HepG2 (cell line): ENCODE results near the gene MMD2. TPM values are rescaled to one million over a fixed set of nuclear protein-coding genes. Genes with fewer than 3 reads are reported as not detected.
A peak's percentile ranks its signal among the peaks of the same experiment; 100 is the strongest.

Experiments used
- BRD4 ChIP-seq: sonication (generic); formaldehyde crosslinking; IDR thresholded peaks from 2 replicates; pipeline ENCODE4 v1.4.0; 2020; ENCODE audit warnings: missing genetic modification reagents
- DNMT1 ChIP-seq: sonication (generic); formaldehyde crosslinking; IDR thresholded peaks from 2 replicates; pipeline ENCODE4 v1.5.1; 2020; ENCODE audit warnings: mild to moderate bottlenecking, missing genetic modification reagents
- DNMT3B ChIP-seq: conservative IDR thresholded peaks from 2 replicates; pipeline ENCODE4 v1.6.1; 2016; ENCODE audit warnings: missing biosample characterization, control low read depth
- FIP1L1 ChIP-seq: fragments of 200-400 bp; formaldehyde crosslinking; IDR thresholded peaks from 2 replicates; pipeline ENCODE4 v1.6.1; 2018; ENCODE audit warnings: low read depth, mild to moderate bottlenecking, low read length, moderate library complexity, borderline replicate concordance; ENCODE audit not compliant: insufficient read depth
- FOXO1 ChIP-seq: sonication (generic); formaldehyde crosslinking; IDR thresholded peaks from 2 replicates; pipeline ENCODE4 v1.4.0; 2020; ENCODE audit warnings: missing genetic modification reagents
- GTF3A ChIP-seq: sonication (generic); formaldehyde crosslinking; conservative IDR thresholded peaks from 2 replicates; pipeline ENCODE4 v1.4.0; 2020; ENCODE audit warnings: mild to moderate bottlenecking, missing genetic modification reagents
- HNF4A ChIP-seq: sonication (generic); formaldehyde crosslinking; IDR thresholded peaks from 2 replicates; pipeline ENCODE4 v1.4.0; 2020; ENCODE audit warnings: missing genetic modification reagents
- KDM5A ChIP-seq: fragments of 200-600 bp; sonication (generic); IDR thresholded peaks from 2 replicates; pipeline ENCODE4 v1.7.0; 2018; ENCODE audit warnings: antibody characterized with exemption, mild to moderate bottlenecking, low read length, borderline replicate concordance
- PHF21A ChIP-seq: sonication (generic); formaldehyde crosslinking; IDR thresholded peaks from 2 replicates; pipeline ENCODE4 v1.5.0; 2020; ENCODE audit warnings: mild to moderate bottlenecking, missing genetic modification reagents
- POLR2A ChIP-seq, 2 experiments: IDR thresholded peaks; 2 replicates each; pipeline ENCODE4 v1.6.1; 2011; ENCODE audit warnings: low read depth in 2 of 2, low read length in 2 of 2, mild to moderate bottlenecking in 1 of 2, moderate library complexity in 1 of 2; ENCODE audit not compliant: insufficient read depth in 1 of 2
- RBM22 ChIP-seq: fragments of 200-400 bp; formaldehyde crosslinking; optimal IDR thresholded peaks from 2 replicates; pipeline ENCODE3; 2017; ENCODE audit warnings: mild to moderate bottlenecking, low read length, moderate library complexity
- RFX3 ChIP-seq: IDR thresholded peaks from 2 replicates; pipeline ENCODE4 v1.6.1; 2016; ENCODE audit warnings: missing biosample characterization, missing genetic modification reagents
- RXRB ChIP-seq: IDR thresholded peaks from 2 replicates; pipeline ENCODE4 v1.6.1; 2016; ENCODE audit warnings: borderline replicate concordance, missing genetic modification reagents, missing compliant biosample characterization
- SMAD9 ChIP-seq: sonication (generic); formaldehyde crosslinking; IDR thresholded peaks from 2 replicates; pipeline ENCODE4 v1.5.1; 2020; ENCODE audit warnings: mild to moderate bottlenecking, missing genetic modification reagents
- SMYD3 ChIP-seq: sonication (generic); formaldehyde crosslinking; IDR thresholded peaks from 2 replicates; pipeline ENCODE4 v1.8.1; 2023; ENCODE audit warnings: mild to moderate bottlenecking, missing genetic modification reagents
- STAG1 ChIP-seq: sonication (generic); formaldehyde crosslinking; IDR thresholded peaks from 2 replicates; pipeline ENCODE4 v1.4.0; 2020; ENCODE audit warnings: missing genetic modification reagents
- TARDBP ChIP-seq: sonication (generic); formaldehyde crosslinking; IDR thresholded peaks from 2 replicates; pipeline ENCODE4 v1.8.0; 2022; ENCODE audit warnings: mild to moderate bottlenecking, missing genetic modification reagents
- ZNF687 ChIP-seq: sonication (generic); formaldehyde crosslinking; IDR thresholded peaks from 2 replicates; pipeline ENCODE4 v1.5.1; 2020; ENCODE audit warnings: mild to moderate bottlenecking, missing genetic modification reagents, moderate library complexity
- ZNF724P ChIP-seq: sonication (generic); formaldehyde crosslinking; IDR thresholded peaks from 2 replicates; pipeline ENCODE4 v1.8.0; 2022; ENCODE audit warnings: missing genetic modification reagents, borderline replicate concordance
- ZSCAN25 ChIP-seq: sonication (generic); formaldehyde crosslinking; IDR thresholded peaks from 2 replicates; pipeline ENCODE4 v1.8.0; 2022; ENCODE audit warnings: mild to moderate bottlenecking, missing genetic modification reagents
- polyA plus RNA-seq, 8 experiments: library from polyadenylated mRNA; depleted of rRNA in 3 of 8; stranded (reverse) in 7 of 8; unstranded in 1 of 8; fragments of >200 nt; fragmentation: Illumina TruSeq in 4 of 8; extraction: Trizol in 4 of 8; gene quantifications; 2 replicates each; pipeline versions ENCODE4 v1.2.1 to v1.2.3, GENCODE V29; 2011 to 2016; ENCODE audit warnings: low read depth in 4 of 8, missing spikeins in 1 of 8, mixed read lengths in 1 of 8; ENCODE audit not compliant: insufficient read depth in 1 of 8
- total RNA-seq, 5 experiments: library from RNA; depleted of rRNA; stranded (reverse); fragments of >200 nt; fragmentation: Illumina TruSeq; extraction: Trizol; gene quantifications; 2 replicates each; pipeline ENCODE4 v1.2.3, GENCODE V29; 2016; ENCODE audit warnings: low read depth in 1 of 5
- TF ChIP-seq, protein P1 (sequence below): sonication (generic); formaldehyde crosslinking; IDR thresholded peaks from 2 replicates; pipeline ENCODE4 v1.5.1; 2020; ENCODE audit warnings: mild to moderate bottlenecking, moderate library complexity, missing genetic modification reagents
- TF ChIP-seq, protein P2 (sequence below): sonication (generic); formaldehyde crosslinking; IDR thresholded peaks from 2 replicates; pipeline ENCODE4 v1.5.0; 2020; ENCODE audit warnings: missing genetic modification reagents, mild to moderate bottlenecking, borderline replicate concordance
- TF ChIP-seq, protein P3 (sequence below), 2 experiments: sonication (generic) in 1 of 2; formaldehyde crosslinking in 1 of 2; IDR thresholded peaks; 2 replicates each; pipeline versions ENCODE4 v1.5.1 to v1.6.1; 2011 to 2020; ENCODE audit warnings: borderline replicate concordance in 1 of 2, low read depth in 1 of 2, low read length in 1 of 2, mild to moderate bottlenecking in 1 of 2, missing genetic modification reagents in 1 of 2, moderate library complexity in 1 of 2

Gene MMD2
- total and polyA plus RNA-seq, 2 of the 13 experiments (the other 11 are each of a cell fraction or from before 2014, with no cell fraction given) = not detected

- TF ChIP-seq, protein P1, sequence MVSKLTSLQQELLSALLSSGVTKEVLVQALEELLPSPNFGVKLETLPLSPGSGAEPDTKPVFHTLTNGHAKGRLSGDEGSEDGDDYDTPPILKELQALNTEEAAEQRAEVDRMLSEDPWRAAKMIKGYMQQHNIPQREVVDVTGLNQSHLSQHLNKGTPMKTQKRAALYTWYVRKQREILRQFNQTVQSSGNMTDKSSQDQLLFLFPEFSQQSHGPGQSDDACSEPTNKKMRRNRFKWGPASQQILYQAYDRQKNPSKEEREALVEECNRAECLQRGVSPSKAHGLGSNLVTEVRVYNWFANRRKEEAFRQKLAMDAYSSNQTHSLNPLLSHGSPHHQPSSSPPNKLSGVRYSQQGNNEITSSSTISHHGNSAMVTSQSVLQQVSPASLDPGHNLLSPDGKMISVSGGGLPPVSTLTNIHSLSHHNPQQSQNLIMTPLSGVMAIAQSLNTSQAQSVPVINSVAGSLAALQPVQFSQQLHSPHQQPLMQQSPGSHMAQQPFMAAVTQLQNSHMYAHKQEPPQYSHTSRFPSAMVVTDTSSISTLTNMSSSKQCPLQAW (CRISPR knock-in tag) = peak; percentile 58
- TF ChIP-seq SMAD9 (CRISPR knock-in tag) (no peak), TARDBP (CRISPR knock-in tag) (peak; percentile 72; the same call in 1 of the 2 replicates), FOXO1 (no peak), DNMT3B (no peak), PHF21A (CRISPR knock-in tag) (no peak), ZNF687 (CRISPR knock-in tag) (peak; percentile 78; the same call in 1 of the 2 replicates), ZNF724P (no peak), RBM22 (no peak), DNMT1 (CRISPR knock-in tag) (no peak), STAG1 (CRISPR knock-in tag) (peak; percentile 57), FIP1L1 (no peak), SMYD3 (CRISPR knock-in tag) (no peak), RXRB (CRISPR knock-in tag) (peak; percentile 52; the same call in 1 of the 2 replicates), POLR2A (IDR thresholded peaks at IDR 0.05; ENCODE audit: insufficient read depth in 1 of 2, low read depth in 2 of 2, low read length in 2 of 2) (peak; percentile 73 to 91), KDM5A (no peak), BRD4 (CRISPR knock-in tag) (peak; percentile 49; the same call in 1 of the 2 replicates), GTF3A (CRISPR knock-in tag) (no peak), HNF4A (CRISPR knock-in tag) (no peak), RFX3 (CRISPR knock-in tag) (no peak), ZSCAN25 (peak; percentile 42; the same call in 1 of the 2 replicates)
- TF ChIP-seq, protein P2, sequence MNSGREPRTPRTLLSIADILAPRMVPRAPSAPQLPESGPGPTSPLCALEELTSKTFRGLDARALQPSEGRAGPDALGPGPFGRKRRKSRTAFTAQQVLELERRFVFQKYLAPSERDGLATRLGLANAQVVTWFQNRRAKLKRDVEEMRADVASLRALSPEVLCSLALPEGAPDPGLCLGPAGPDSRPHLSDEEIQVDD (CRISPR knock-in tag) = no peak; the same call in 1 of the 2 replicates
- TF ChIP-seq, protein P3, sequence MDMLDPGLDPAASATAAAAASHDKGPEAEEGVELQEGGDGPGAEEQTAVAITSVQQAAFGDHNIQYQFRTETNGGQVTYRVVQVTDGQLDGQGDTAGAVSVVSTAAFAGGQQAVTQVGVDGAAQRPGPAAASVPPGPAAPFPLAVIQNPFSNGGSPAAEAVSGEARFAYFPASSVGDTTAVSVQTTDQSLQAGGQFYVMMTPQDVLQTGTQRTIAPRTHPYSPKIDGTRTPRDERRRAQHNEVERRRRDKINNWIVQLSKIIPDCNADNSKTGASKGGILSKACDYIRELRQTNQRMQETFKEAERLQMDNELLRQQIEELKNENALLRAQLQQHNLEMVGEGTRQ (IDR thresholded peaks at IDR 0.05; ENCODE audit: low read depth, low read length) = no peak
- TF ChIP-seq, protein P3 (CRISPR knock-in tag; IDR thresholded peaks at IDR 0.05; ENCODE audit: borderline replicate concordance) = no peak; the same call in 1 of the 2 replicates
These were observed 14.8 kb upstream of the MMD2 start (continued) for GRCh38 chr7:4973728-4974198.
